ENCODE measurements around the gene AKAP10.

Gene AKAP10

DNA sequence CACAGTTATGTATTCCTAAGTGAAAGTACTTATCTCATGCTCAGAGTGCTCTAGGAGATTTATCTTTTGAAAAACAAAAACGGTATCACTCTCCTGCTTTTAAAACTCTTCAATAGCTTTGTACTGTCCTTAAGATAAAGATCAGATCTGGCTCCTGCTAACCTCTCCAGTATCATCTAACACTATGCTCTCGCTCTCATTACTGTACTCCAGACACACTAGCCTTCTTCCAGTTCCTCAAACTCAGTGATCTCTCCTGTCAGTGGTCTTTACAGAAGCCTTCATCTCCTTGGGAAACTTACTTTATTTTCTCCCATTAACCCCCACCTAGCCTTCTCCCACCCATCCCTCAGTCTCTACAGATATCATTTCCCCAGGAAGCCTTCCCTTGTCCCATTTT, 120.0 kb downstream of the AKAP10 start:
- DNase-seq = no peak
